Measurements from ENCODE around the gene IST1. TPM values are rescaled to one million over a fixed set of nuclear protein-coding genes. Genes with fewer than 3 reads are reported as not detected.

IST1 gene
- total RNA-seq, 2 experiments from 2014 or later: 196 to 203 TPM

DNA sequence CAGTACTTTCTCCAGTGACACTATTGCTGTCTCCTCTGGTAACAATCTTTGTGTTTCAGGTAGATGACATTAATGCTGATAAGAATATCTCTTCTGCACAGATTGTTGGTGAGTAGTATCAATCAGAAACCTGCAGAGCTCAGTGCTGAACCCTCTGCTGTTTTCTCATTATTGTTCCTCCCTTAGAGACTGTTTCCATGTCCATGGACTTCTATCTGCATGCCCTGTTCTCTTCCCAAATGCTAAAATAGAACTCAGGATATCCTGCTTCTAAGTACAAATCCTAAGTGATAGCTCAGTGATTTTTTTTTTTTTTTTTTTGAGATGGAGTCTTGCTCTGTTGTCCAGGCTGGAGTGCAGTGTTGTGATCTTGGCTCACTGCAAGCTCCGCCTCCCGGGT, 29.4 kb downstream of the IST1 start:
- DNase-seq: no peak
- no peak overlapping the region for H3K27ac Mint-ChIP-seq
- intact Hi-C loops (cut with micrococcal nuclease): no loop called here
- no peak overlapping the region for H3K4me3 Mint-ChIP-seq
- no peaks in the 10 kb centered on the region for H3K9me3 Mint-ChIP-seq
- H3K36me3 Mint-ChIP-seq (ENCODE audit: low read depth): peaks cover 46% of the 10 kb centered on the region
- CTCF ChIA-PET: interaction anchor here (0.8 kb wide), 1 partner anchor 31 kb away, joined by 3 read pairs; no protein-coding TSS in a partner anchor
- peaks cover 9% of the 10 kb centered on the region for H3K4me1 Mint-ChIP-seq (ENCODE audit: low read depth)
- no peaks in the 10 kb centered on the region for H3K27me3 Mint-ChIP-seq (ENCODE audit: low read depth)

DNA sequence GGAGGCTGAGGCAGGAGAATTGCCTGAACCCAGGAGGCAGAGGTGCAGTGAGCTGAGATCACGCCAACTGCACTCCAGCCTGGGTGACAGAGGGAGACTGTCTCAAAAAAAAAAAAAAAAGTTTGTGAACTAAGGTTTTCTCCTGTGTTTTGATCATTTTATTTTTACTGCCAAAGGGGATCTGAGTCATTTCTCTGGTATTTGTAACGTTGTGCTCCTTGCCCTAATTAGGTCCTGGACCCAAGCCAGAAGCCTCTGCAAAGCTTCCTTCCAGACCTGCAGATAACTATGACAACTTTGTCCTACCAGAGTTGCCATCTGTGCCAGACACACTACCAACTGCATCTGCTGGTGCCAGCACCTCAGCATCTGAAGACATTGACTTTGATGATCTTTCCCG, 32.1 kb downstream of the IST1 start:
- Mint-ChIP-seq H3K27me3 (ENCODE audit: low read depth) (no peaks in the 10 kb centered on the region), H3K4me3 (no peak overlapping the region), H3K36me3 (ENCODE audit: low read depth) (peaks cover 36% of the 10 kb centered on the region), H3K4me1 (ENCODE audit: low read depth) (peaks cover 9% of the 10 kb centered on the region), H3K27ac (peak overlapping the region; percentile 20), H3K9me3 (no peaks in the 10 kb centered on the region)
- intact Hi-C loops (cut with micrococcal nuclease): no loop called here
- CTCF ChIA-PET: no interaction called here
- peak; percentile 18 for DNase-seq

DNA sequence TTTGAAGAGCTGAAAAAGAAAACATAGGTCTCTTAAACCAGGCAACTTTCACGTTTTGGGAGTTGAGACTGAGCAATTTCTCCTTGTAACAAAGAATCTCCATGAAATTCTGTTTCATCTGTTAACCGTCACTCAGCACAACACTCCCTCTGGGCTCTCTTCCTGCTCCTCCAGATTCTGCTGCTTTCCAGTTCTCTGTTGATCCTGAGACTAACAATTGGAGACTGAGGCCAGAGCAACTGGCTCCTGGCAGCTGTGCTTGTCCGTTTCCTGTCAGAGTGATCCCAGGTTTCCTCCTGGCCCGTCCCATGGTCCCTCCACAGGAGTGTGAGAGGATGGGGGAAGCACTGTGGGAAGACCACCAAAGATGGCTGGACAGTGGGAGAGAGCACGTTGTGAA, 32.5 kb downstream of the IST1 start:
- Mint-ChIP-seq H3K4me3 (no peak overlapping the region), H3K27me3 (ENCODE audit: low read depth) (no peaks in the 10 kb centered on the region), H3K27ac (peak overlapping the region; percentile 20), H3K9me3 (no peaks in the 10 kb centered on the region), H3K36me3 (ENCODE audit: low read depth) (peaks cover 32% of the 10 kb centered on the region), H3K4me1 (ENCODE audit: low read depth) (peaks cover 9% of the 10 kb centered on the region)
- no peak for DNase-seq
- CTCF ChIA-PET: interaction anchor here (2.2 kb wide), 1 partner anchor 34 kb away, joined by 9 read pairs; no protein-coding TSS in a partner anchor
- intact Hi-C loops (cut with micrococcal nuclease): loop anchor here (2.0 kb wide), 1 partner anchor 13 kb away; no protein-coding TSS in a partner anchor

DNA sequence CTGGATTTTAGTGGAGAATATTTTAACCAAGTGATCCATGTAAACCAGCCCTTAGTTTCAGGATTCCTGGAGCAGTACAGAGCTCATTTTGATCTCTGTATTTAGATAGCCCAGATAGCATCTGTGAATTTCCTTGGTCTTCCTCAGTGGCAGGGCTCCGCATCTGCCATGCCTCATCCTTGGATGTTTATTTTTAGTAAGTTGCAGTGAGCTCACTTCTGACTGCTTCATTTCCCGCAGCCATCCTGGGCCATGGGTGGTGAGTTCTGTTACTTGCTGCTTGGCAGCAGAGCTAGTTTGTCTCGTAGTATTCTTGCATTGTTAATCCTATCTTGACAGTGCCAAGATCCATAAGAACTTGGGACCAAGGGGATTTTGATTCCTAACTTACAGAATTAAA, 33.7 kb downstream of the IST1 start:
- Mint-ChIP-seq H3K4me3 (no peak overlapping the region), H3K4me1 (ENCODE audit: low read depth) (peaks cover 9% of the 10 kb centered on the region), H3K27me3 (ENCODE audit: low read depth) (no peaks in the 10 kb centered on the region), H3K36me3 (ENCODE audit: low read depth) (peaks cover 30% of the 10 kb centered on the region), H3K27ac (peak overlapping the region; percentile 65), H3K9me3 (no peaks in the 10 kb centered on the region)
- no peak for DNase-seq
- CTCF ChIA-PET: interaction anchor here (1.3 to 2.2 kb wide), 3 partner anchors 29 to 33 kb away, joined by 3 to 9 read pairs (median 4); no protein-coding TSS in a partner anchor
- intact Hi-C loops (cut with micrococcal nuclease): loop anchor here (2.0 kb wide), 1 partner anchor 14 kb away; no protein-coding TSS in a partner anchor

DNA sequence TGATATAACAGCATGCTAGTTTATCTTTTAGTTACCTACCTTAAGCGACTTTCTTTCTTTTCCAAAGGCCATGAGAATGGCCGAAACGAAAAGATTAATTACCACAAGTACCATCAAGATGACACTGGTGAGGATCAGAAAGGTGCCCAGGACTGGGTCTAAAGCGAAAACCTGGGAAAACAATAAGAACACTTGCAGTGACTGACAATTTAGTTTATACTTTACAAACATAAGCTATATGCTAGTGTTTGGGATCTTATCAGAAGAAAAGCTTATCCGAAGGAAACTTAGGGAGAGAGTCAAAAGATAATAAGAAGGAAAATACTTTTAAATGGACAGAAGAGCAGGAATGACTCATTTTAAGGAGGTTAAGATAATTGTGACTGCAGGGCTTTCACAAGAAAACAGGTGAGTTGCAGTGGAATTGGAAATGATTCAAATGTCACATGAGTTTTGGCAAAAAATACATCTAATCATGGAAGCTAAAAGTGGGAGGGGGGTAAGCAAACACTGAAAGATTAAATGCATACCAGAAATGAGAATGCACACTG, 34.8 kb downstream of the IST1 start:
- peaks cover 25% of the 10 kb centered on the region for H3K36me3 Mint-ChIP-seq (ENCODE audit: low read depth)
- no peaks in the 10 kb centered on the region for H3K27me3 Mint-ChIP-seq (ENCODE audit: low read depth)
- H3K4me3 Mint-ChIP-seq: no peak overlapping the region
- CTCF ChIA-PET: interaction anchor here (0.6 to 2.2 kb wide), 4 partner anchors 28 to 139 kb away, joined by 3 to 9 read pairs (median 4); no protein-coding TSS in a partner anchor
- intact Hi-C loops (cut with micrococcal nuclease): no loop called here
- H3K9me3 Mint-ChIP-seq: no peaks in the 10 kb centered on the region
- peak overlapping the region; percentile 42 for H3K27ac Mint-ChIP-seq
- peaks cover 9% of the 10 kb centered on the region for H3K4me1 Mint-ChIP-seq (ENCODE audit: low read depth)
- DNase-seq: no peak

DNA sequence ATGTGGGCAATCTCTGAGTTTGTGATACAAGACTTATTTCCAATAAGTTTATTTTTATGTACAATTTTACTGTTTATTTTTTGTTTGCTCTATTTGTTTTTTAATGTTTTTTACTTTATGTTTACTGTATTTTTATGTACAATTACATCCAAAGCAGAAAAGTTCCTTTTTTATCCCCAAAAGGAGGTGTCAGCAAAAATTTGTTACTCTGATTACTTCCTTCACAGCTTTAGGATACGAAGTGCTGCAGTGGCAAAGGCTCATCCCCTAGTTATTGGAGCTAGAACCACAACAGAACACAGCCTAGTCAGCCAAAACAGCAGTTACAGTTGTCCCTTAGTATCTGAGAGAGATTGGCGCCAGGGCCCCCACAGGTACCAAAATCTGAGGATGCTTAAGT, 35.7 kb downstream of the IST1 start:
- Mint-ChIP-seq H3K9me3 (no peaks in the 10 kb centered on the region), H3K27ac (no peak overlapping the region), H3K4me3 (no peak overlapping the region), H3K4me1 (ENCODE audit: low read depth) (peaks cover 9% of the 10 kb centered on the region), H3K36me3 (ENCODE audit: low read depth) (peaks cover 22% of the 10 kb centered on the region), H3K27me3 (ENCODE audit: low read depth) (no peaks in the 10 kb centered on the region)
- DNase-seq: no peak
- CTCF ChIA-PET: interaction anchor here (0.7 kb wide), 1 partner anchor 31 kb away, joined by 3 read pairs; no protein-coding TSS in a partner anchor
- intact Hi-C loops (cut with micrococcal nuclease): no loop called here

DNA sequence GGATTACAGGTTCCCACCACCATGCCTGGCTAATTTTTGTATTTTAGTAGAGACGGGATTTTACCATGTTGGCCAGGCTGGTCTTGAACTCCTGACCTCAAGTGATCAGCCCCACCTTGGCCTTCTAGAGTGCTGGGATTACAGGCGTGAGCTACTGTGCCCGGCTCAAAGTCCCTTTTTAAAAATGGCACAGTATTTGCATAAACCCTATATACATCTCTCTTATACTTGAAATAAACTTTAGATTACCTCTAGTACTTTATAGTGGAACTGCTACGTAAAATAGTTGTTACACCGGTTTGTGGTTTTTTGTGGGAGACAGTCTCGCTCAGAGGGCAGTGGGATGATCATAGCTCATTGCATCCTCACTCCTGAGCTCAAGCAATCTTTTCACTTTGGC, 36.3 kb downstream of the IST1 start:
- CTCF ChIA-PET: interaction anchor here (0.7 kb wide), 1 partner anchor 30 kb away, joined by 3 read pairs; no protein-coding TSS in a partner anchor
- H3K36me3 Mint-ChIP-seq (ENCODE audit: low read depth): peaks cover 20% of the 10 kb centered on the region
- H3K9me3 Mint-ChIP-seq: no peaks in the 10 kb centered on the region
- intact Hi-C loops (cut with micrococcal nuclease): no loop called here
- no peak overlapping the region for H3K27ac Mint-ChIP-seq
- no peak for DNase-seq
- no peaks in the 10 kb centered on the region for H3K27me3 Mint-ChIP-seq (ENCODE audit: low read depth)
- peaks cover 9% of the 10 kb centered on the region for H3K4me1 Mint-ChIP-seq (ENCODE audit: low read depth)
- H3K4me3 Mint-ChIP-seq: no peak overlapping the region

DNA sequence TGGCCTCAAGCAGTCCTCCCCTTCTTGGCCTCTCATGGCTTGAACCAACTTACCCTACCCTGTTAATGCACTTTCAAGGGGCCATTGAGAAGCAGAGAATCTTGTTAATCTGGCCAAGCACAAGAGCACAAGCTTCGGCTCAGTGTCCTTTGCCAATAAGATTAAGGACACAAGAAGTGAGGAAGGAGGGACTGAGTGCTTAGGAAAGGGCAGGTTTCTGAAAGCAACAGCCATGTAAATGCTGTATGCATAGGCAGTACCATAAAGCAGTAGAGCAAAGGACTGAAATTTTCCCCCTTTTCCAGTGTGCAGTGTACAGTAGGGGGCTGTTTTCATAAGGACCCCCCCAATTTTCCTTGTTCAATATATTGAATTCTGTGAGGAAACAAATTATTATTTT, 37.7 kb downstream of the IST1 start:
- Mint-ChIP-seq H3K4me3 (no peak overlapping the region), H3K27ac (no peak overlapping the region), H3K9me3 (no peaks in the 10 kb centered on the region), H3K36me3 (ENCODE audit: low read depth) (peaks cover 10% of the 10 kb centered on the region), H3K4me1 (ENCODE audit: low read depth) (peaks cover 7% of the 10 kb centered on the region), H3K27me3 (ENCODE audit: low read depth) (no peaks in the 10 kb centered on the region)
- DNase-seq: no peak
- CTCF ChIA-PET: no interaction called here
- intact Hi-C loops (cut with micrococcal nuclease): no loop called here

DNA sequence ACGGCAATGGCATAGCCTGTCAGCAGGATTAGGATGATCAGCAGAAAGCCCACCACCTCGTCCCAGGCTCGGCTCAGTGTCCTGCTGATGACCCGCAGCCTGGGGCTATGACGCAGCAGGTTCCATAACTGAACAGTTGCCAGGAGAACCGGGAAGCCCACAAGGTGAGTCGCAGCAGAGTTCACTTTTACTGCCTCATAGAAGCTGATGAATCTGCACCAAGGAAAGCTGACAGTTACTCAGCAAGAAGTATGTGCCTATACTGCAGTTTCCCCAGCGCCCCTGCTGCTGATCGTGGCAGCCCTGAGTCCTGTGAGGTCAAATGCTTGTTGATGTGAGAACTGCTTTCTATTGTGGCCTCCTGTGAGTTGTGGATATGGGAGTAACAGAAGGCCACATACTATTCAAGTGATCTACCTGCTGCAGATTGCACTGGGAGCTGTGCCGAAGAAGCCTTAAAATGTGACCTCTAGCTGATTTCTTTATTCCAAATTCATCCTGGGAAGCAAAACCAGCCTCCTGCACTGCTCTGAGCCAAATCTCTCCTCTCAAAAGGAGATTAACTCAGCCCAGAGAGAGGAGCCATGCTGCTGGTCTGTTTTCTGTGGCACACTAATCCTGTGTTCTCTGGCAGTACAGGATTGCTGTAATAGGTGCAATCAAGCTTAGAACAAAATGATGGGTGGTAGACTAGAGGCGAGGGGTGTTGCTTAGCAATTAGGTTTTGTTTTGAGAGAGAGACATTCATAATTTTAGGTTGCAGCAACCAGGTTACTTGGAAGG, 38.8 kb downstream of the IST1 start:
- peak overlapping the region; percentile 47 for H3K27ac Mint-ChIP-seq
- intact Hi-C loops (cut with micrococcal nuclease): no loop called here

DNA sequence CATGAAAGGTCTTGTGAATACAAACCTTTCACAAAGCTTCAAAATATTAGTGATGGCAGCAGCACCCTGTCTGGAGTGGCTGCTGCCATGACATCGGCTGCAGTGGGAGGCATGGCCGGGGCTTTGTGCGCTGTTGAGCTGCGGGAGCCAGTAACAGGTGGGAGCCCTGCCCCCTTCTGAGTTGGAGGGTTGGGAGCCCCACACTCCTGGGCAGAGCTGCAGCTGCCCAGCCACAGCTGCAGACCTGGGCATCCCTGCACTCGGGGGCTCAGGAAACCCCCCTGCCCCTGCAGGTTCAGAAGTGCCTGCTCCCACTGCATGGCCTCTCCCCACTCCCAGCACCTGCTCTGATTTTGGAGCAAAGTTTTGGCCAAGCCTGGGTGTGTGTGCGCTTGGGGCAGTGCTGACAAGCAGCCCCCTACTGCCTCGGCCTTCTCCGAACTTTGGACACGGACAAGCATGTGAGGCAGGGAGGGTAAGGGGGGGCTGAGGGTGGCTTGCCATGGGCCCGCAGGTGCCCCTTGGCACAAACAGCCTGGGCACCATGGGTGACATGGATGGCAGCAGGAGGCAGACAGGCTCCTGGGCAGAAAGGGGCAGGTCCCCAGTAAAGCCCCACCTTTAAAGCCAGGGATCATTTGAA, 42.7 kb downstream of the IST1 start:
- H3K27me3 Mint-ChIP-seq (ENCODE audit: low read depth): no peaks in the 10 kb centered on the region
- DNase-seq: no peak
- no peak overlapping the region for H3K27ac Mint-ChIP-seq
- intact Hi-C loops (cut with micrococcal nuclease): no loop called here
- no peaks in the 10 kb centered on the region for H3K9me3 Mint-ChIP-seq
- H3K4me1 Mint-ChIP-seq (ENCODE audit: low read depth): peaks cover 5% of the 10 kb centered on the region
- peaks cover 1% of the 10 kb centered on the region for H3K36me3 Mint-ChIP-seq (ENCODE audit: low read depth)
- CTCF ChIA-PET: interaction anchor here (0.6 to 1.1 kb wide), 4 partner anchors 9 to 63 kb away, joined by 3 to 4 read pairs (median 3); no protein-coding TSS in a partner anchor
- H3K4me3 Mint-ChIP-seq: no peak overlapping the region

More for the DNA sequence above, 38.8 kb downstream of the IST1 start:
- Mint-ChIP-seq H3K27me3 (ENCODE audit: low read depth) (no peaks in the 10 kb centered on the region), H3K9me3 (no peaks in the 10 kb centered on the region), H3K4me1 (ENCODE audit: low read depth) (peaks cover 7% of the 10 kb centered on the region), H3K4me3 (no peak overlapping the region), H3K36me3 (ENCODE audit: low read depth) (peaks cover 3% of the 10 kb centered on the region)
- no peak for DNase-seq
- CTCF ChIA-PET: interaction anchor here (1.3 kb wide), 2 partner anchors 15 to 27 kb away, joined by 3 to 6 read pairs; no protein-coding TSS in a partner anchor

DNA sequence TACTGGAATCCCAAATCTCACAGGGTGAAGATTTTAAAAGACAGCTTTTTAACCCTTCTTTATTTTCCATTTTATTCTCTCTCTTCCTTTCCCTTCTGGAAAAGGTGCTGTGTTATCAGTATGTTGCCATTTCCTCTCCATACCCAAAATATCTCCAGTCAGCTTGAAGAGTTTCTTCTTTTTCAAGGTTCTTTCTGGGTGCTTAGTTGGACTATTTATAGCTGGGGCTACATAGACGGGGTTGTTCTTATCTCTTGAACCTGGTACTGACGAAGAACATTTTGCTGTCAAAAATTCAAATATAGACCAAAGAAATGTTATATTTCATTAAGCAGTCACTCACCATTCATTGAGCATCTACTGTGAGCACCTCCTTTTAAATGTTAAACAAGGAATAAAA, 48.6 kb downstream of the IST1 start:
- no peak for DNase-seq
- no peaks in the 10 kb centered on the region for H3K36me3 Mint-ChIP-seq (ENCODE audit: low read depth)
- peaks cover 4% of the 10 kb centered on the region for H3K27me3 Mint-ChIP-seq (ENCODE audit: low read depth)
- CTCF ChIA-PET: interaction anchor here (0.7 to 1.0 kb wide), 3 partner anchors 18 to 502 kb away, joined by 3 to 4 read pairs (median 3); no protein-coding TSS in a partner anchor
- H3K4me3 Mint-ChIP-seq: no peak overlapping the region
- H3K27ac Mint-ChIP-seq: no peak overlapping the region
- H3K9me3 Mint-ChIP-seq: no peaks in the 10 kb centered on the region
- intact Hi-C loops (cut with micrococcal nuclease): no loop called here
- peaks cover 2% of the 10 kb centered on the region for H3K4me1 Mint-ChIP-seq (ENCODE audit: low read depth)

DNA sequence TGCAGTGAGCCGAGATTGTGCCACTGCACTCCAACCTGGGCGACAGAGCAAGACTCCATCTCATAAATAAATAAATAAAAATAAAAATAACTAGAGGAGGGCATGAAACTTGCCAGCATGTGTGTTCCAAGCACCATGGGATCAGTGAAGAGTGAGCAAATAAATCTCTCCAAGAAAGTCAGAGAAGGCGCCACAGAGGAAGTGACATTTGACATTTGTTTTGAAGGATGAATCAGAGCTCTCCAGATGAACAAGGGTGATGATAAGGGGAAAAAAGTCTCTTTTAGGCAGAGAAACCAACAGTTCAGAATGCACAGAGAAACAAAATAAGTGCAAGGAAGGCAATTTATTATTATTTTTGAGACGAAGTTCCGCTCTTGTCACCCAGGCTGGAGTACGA, 50.3 kb downstream of the IST1 start:
- H3K36me3 Mint-ChIP-seq (ENCODE audit: low read depth): no peaks in the 10 kb centered on the region
- no peak for DNase-seq
- H3K27ac Mint-ChIP-seq: no peak overlapping the region
- H3K9me3 Mint-ChIP-seq: no peaks in the 10 kb centered on the region
- peaks cover 4% of the 10 kb centered on the region for H3K27me3 Mint-ChIP-seq (ENCODE audit: low read depth)
- H3K4me1 Mint-ChIP-seq (ENCODE audit: low read depth): peaks cover 2% of the 10 kb centered on the region
- CTCF ChIA-PET: no interaction called here
- H3K4me3 Mint-ChIP-seq: no peak overlapping the region
- intact Hi-C loops (cut with micrococcal nuclease): no loop called here
